Stimulated activated CD4-positive, alpha-beta T cell treated with anti-CD3 and anti-CD28 coated beads, Interleukin-12 subunit alpha, Interleukin-12 subunit beta, amount 100 ng/mL, for 24 hours (primary cell): ENCODE measurements around the gene PCYOX1L.
A peak's percentile ranks its signal among the peaks of the same experiment; 100 is the strongest.

ENCODE experiments used
- DNase-seq, 2 experiments: peaks; one replicate each; pipeline ENCODE4 v3.0.0-alpha.2; 2020; ENCODE audit warnings: low read depth in 2 of 2

The PCYOX1L gene

DNA sequence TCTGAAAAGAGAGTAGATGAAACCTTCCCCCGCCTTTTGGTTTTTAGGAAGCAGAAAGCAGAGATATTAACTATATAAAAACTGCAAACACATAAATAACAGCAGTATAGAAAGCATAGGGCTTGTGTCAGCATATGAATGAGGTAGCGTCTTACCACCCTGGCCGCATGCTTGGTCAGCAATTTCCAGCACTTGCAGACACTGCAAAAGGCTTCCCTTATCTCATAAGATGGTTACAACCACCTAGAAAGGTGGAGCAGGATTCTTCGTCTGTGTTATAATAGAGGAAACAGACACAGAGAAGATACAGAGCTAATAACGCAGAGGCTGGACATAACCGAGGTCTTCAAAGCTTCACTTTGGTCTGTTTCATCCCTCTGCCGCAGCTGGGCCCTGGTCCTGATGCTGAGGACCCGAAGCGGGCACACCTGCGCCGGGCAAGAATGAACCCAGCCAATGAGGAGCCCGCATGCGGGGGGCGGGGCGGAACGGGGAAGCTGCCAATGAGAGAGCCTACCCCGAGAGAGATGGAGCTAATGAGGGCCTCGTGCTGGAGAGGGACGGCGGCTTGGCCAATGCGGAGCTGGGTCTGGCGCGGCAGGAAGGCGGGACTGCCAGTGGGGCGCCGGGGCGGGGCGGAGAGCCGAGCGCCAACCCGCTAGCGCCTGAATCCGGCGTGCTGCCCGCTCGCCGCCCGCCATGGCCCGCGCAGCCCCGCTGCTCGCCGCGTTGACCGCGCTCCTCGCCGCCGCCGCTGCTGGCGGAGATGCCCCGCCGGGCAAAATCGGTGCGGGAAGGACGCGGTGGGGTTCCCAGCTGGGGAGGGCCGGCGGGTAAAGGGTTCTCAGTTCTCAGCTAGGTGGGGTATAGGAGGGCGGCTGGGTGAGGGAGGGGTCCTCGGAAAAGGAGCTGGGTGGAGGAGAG is at the start of gene PCYOX1L:
Gene PCYOX1L (plus strand): TSS at position 677 of the 924 bp plus-strand sequence. CDS start 23 bp downstream, at position 700.
- DNase-seq, result peak; percentile 95 to 99

GRCh38 chr5:149309354-149309753 is 48.5 kb upstream of the PCYOX1L start:
- DNase-seq, result no peak

DNA sequence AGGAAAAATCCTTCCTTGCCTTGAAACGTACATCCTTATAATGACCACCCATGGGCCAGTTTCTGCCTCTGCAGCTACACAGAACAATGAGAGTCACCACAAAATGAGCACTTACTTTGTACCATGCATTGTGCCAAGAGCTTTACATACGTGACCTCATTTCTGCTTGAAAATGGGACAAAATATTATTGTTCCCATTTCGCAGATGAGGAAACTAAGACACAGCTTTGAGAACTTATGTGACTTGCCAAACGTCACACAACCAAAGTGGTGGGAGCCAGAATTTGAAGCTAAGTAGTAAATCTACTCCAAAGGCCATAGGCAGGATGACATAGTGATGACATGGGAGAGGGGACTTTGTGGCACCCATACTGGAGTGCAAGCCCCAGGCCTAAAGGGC is 47.4 kb upstream of the PCYOX1L start:
- DNase-seq, result no peak

DNA sequence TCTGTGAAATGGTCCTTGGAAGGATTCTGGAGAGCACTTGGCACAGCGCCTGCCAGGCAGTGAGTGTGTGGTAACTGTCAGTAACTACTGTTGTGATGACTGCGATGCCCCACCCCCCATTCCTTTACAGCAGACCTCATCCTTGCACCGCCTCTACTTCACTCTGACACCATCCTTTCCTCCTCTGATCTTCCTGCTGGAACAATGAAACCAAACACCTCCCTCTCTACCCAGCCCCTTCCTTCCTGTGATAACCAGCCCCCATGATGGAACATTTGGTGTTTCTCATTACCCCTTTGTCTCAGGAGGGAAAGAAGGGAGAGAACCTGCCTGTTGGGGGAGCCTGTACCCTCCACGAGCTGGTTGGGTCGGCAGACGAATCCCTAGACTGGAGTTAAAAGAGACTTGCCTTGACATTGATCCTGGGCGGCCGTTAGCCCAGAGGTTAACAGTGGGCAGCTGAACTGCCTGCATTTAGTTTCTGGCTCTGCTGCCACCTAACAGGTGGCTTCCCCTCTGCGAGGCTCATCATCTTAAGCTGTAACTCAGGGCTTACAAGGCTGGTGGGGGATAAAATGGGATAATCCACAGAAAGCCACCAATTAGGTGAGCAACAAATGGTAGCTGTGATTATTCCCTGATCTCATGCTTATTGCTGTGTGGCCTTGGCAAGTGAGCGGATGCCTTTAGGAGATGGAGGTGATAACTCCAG is 46.7 kb upstream of the PCYOX1L start:
- no peak for DNase-seq

- no peak for DNase-seq
These were observed 44.5 kb upstream of the PCYOX1L start for GRCh38 chr5:149313151-149313841.

- no peak for DNase-seq
These were observed 43.2 kb upstream of the PCYOX1L start for GRCh38 chr5:149314571-149315111.

GRCh38 chr5:149315753-149316152 is 42.1 kb upstream of the PCYOX1L start:
- DNase-seq, result no peak

- no peak for DNase-seq
These were observed 40.4 kb upstream of the PCYOX1L start for GRCh38 chr5:149317281-149318048.

- DNase-seq, result no peak
These were observed 38.7 kb upstream of the PCYOX1L start for GRCh38 chr5:149319174-149319573.

GRCh38 chr5:149320791-149321330 is 37.0 kb upstream of the PCYOX1L start:
- DNase-seq, result no peak

DNA sequence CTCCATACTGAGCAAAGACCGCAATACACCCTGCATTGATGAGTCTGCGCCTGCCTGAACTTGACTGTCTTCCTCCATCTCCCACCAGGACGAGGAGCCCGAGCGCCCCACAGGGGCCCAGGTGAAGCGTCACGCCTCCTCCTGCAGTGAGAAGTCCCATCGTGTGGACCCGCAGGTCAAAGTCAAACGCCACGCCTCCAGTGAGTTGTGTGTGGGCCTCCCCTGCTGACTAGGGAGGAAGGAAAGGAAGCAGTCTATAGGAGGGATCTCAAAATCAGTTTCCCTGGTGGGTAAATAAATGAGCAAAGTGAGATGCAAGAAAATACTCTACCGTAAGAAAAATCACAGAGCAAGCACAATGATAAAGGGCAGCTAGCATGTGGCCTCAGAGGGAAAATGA is 35.3 kb upstream of the PCYOX1L start:
- DNase-seq, result no peak

DNA sequence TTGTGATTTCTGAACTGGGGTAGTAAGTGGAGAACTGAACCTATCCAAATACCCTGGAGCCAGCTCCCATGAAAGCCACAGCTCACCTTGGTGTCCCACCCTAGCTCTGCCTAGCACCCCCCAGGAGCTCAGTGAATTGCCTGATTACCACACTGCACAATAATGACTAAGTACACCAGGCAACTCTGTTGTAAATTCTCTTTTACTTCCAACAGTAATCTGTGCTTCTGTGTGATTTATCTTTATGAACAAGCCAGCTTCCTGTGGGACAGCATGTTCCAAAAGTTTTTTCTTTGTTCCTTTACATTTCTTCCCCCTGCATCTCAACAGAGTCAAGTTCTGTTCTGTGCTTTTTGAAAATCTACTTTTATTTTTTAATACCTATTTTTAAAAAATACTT is 34.6 kb upstream of the PCYOX1L start:
- no peak for DNase-seq

DNA sequence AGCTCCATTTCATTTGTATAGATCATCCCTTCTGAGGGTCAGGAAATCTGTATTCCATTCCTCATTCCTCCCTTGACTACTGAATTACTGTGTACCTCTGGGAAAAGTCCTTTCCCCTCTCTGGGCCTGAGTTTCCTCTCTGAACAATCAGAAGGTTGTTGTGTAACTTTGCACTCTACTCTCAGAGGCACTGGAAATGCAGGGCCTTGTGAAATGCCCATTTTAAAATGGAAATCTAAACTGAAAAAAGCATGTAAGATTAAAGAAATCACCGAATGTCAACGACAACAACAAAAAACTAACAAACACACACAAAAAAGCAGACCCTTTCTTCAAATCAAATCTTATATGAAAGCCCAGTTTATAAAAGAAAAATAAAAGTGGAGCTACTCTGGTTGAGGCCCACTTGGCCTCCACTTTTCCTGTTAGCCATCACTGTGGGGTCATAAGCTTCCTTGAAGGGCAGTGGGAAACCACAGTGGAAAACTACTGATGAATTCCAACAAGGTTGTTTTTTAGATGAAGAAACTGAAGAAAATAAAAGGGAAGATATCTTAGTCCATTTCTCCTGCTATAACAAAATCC is 34.1 kb upstream of the PCYOX1L start:
- DNase-seq, result no peak

DNA sequence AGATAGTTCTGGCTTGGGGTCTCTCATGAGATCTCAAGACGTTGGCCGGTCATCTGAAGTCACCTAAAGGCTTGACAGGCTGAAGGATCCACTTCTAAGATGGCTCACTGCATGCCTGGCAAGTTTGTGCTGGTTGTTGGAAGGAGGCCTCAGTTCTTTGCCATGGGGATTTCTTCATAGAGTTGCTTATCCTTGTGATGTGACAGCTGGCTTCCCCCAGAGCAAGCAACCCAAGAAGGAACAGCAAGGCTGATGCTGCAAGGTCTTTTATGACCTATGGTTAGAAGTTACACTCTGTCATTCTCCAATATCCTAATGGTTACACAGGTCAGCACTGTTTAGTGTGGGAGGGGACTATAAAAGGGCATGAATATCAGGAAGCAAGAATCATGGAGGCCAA is 33.2 kb upstream of the PCYOX1L start:
- no peak for DNase-seq

DNA sequence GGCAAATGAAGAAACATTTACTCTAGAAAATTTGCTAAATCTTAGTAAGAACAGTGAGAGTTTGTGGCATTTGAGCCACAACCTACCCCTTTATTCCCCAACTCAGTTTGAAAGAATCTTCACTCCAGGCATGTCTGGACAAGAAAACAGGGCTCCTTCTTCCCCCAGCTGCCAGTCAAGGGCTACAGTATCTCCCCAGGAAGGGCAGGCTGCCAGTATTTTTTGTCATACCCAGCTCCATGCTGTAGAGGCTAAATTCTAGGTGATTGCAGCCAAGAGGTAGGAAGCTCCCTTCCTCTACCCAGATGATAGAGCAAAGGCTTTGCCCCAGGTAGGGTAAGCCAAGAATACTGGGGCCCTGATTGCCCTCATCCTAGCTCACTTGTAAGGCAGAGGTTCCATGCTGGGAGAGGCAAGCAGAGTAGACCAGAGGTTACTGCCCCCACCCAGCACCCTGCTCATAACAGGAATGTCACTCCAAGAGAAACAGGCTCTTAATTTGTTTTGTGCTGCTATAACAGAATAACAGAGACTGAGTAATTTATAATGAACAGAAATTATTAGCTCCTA is 32.6 kb upstream of the PCYOX1L start:
- no peak for DNase-seq

DNA sequence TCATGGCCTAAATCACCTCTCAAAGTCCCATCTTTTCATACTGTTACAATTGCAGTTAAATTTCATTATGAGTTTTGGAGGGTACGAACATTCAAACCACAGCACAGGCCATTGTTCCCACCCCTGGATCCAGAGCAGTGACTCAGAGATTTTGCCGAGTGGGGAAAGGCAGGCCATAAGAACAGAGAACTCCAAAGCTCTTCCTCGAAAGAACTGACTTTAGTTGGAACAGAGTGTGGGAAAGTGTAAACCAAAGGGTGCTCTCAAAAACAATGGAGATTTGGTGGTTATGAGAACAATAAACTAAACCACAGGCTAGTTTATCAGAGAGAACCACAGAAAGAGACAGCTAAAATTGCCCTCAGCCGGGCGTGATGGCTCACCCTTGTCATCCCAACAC is 32.0 kb upstream of the PCYOX1L start:
- DNase-seq, result no peak

DNA sequence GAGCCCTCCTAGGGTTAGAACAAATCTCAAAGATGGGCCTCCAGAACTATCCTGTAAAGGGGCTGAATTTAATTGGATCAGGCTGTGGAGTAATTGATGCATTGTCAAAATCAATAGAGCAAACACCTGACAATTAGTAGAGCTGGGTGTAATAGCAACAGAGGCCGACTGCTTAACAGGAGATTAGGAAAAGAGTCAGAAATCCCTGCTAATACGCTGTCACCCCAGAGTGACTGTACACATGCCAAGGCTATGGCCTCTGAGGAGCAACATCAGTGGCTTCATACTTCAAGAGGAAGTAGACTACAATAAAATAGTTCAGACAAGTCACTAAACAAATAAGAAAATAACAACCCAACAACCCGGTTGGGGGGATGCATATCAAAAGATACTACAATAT is 31.2 kb upstream of the PCYOX1L start:
- DNase-seq, result no peak

DNA sequence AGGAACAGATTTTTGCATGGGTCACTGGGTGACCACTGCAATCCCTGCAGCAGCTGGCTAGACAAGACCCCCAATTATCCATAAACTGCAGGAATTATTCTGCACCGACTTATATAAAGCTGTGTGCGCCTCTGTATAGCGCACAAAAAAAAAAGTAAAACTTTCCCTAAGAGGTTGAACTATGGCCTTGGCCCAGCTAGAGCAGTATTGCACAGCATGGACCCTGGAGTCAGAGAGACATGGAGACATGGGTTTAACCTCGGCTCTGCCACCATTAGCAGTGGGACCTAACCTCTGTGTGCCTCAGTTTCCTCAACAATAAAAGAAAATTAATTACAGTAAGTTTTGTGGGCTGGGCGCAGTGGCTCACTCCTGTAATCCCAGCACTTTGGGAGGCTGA is 29.7 kb upstream of the PCYOX1L start:
- no peak for DNase-seq

- DNase-seq, result no peak
These were observed 24.0 kb upstream of the PCYOX1L start for GRCh38 chr5:149333711-149334443.

- DNase-seq, result no peak
These were observed 20.1 kb upstream of the PCYOX1L start for GRCh38 chr5:149337736-149338135.
